Tibial nerve (tissue), 4 donors: Measurements from ENCODE around the gene C1QTNF6.

Experiments used
- CTCF ChIP-seq, 5 experiments: fragments of 200-600 bp in 3 of 5; fragments of 450-650 bp in 2 of 5; sonication (generic) in 3 of 5; IDR thresholded peaks; one replicate each; pipeline ENCODE4 v1.5.1; 2016 to 2019; ENCODE audit warnings: antibody characterized with exemption in 5 of 5, mild to moderate bottlenecking in 3 of 5, moderate library complexity in 2 of 5
- EP300 ChIP-seq, 2 donors: sonication (generic); formaldehyde crosslinking; IDR thresholded peaks; one replicate each; pipeline ENCODE4 v1.6.1; 2017; ENCODE audit warnings: antibody characterized with exemption in 2 of 2, mild to moderate bottlenecking in 1 of 2

GRCh38 chr22:37163575-37164504 is 24.2 kb downstream of the C1QTNF6 start:
- TF ChIP-seq CTCF (IDR thresholded peaks at IDR 0.05), result no peak
- TF ChIP-seq EP300 (IDR thresholded peaks at IDR 0.05), result no peak
